ENCODE data around the gene CYB561D1. TPM values are rescaled to one million over a fixed set of nuclear protein-coding genes. Genes with fewer than 3 reads are reported as not detected.

CYB561D1 gene
- total and polyA plus RNA-seq, 9 of the 15 experiments (the other 6 are each of a cell fraction or from before 2014, with no cell fraction given) = 0.71 to 7.2 (median 3.5) TPM

DNA sequence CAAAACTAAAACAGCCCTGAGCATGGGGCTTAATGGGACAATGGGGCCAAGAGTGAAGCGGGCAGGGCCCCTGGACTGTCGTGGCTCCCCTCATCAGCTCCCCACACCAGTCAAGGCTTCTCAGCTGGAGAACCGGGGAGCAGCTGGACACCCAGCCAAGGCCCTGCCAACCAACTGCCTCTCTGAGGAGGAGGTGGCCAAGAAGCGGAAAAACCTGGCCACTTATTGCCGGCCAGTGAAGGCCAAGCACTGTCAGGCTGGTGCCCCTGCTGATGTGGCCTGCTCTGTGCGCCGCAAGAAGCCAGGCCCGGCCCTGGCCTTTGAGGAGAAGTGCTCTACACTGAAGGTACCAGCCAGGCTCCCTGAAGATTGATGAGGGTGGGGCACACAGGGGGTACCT, 2.5 kb upstream of the CYB561D1 start:
- no peaks in the 10 kb centered on the region; the same call in 1 of the 2 replicates for H4K20me1 ChIP-seq (replicated peaks; ENCODE audit: control insufficient read depth, insufficient read depth, low read length)
- BruUV-seq (replicated peaks) = no TSS peak
- no peak overlapping the region for H3K4me3 ChIP-seq
- peaks cover 58% of the 10 kb centered on the region; the same call in 2 of the 3 replicates for H3K36me3 ChIP-seq (ENCODE audit: control insufficient read depth, insufficient read depth, low read length)
- peak overlapping the region in 1 of 2 experiments; percentile 0; a peak in 2 of 4 replicates for H3K9ac ChIP-seq (ENCODE audit: insufficient read depth in 1 of 2, low read depth in 2 of 2, low read length in 2 of 2)
- H3K79me2 ChIP-seq (ENCODE audit: control insufficient read depth, insufficient read depth, low read length) = peaks cover 5% of the 10 kb centered on the region; the same call in 1 of the 3 replicates
- ATAC-seq (no peak), FAIRE-seq (no peak), DNase-seq (ENCODE audit: extremely low read depth in 1 of 4, low spot score in 3 of 4) (no peak)
- WGBS (ENCODE audit: insufficient coverage, low coverage, missing lambda C conversion rate) = 77% methylated on average over 8 of the region's 8 CpGs
- ChIA-PET CTCF (ENCODE audit: low intra/inter-chr PET ratio) (interaction anchor here (0.6 to 6.9 kb wide), 2 partner anchors 41 to 90 kb away, joined by 3 to 131 read pairs; no protein-coding TSS in a partner anchor), POLR2A (interaction anchor here (0.6 to 1.9 kb wide), 7 partner anchors 25 to 64 kb away, joined by 3 to 17 read pairs (median 3); no protein-coding TSS in a partner anchor)
- no peaks in the 10 kb centered on the region for H3K27me3 ChIP-seq (ENCODE audit: control insufficient read depth in 2 of 2, insufficient read depth in 2 of 2, low read length in 2 of 2)
- in situ Hi-C loops (cut with MboI) = no loop called here
- no peaks in the 10 kb centered on the region for H3K9me3 ChIP-seq (replicated peaks; ENCODE audit: control insufficient read depth, insufficient read depth, low read depth, low read length)
- no peak overlapping the region for H2AFZ ChIP-seq (ENCODE audit: low read depth, low read length)
- TF ChIP-seq BRD4 (IDR thresholded peaks at IDR 0.05) (no peak), YY1 (IDR thresholded peaks at IDR 0.05; ENCODE audit: borderline replicate concordance in 1 of 3, control insufficient read depth in 1 of 3, extremely low read depth in 1 of 3, insufficient read depth in 3 of 3, insufficient read length in 1 of 3, insufficient replicate concordance in 2 of 3, low read depth in 1 of 3, low read length in 2 of 3) (peak in 1 of 3 experiments; percentile 10), NR2C2 (CRISPR knock-in tag; IDR thresholded peaks at IDR 0.05) (0 out of 2 replicates have a peak, but pooled peaks have one; percentile 5), NR2C2 (tag; IDR thresholded peaks at IDR 0.05) (no peak)
- H3K4me1 ChIP-seq (replicated peaks in 1 of 2; ENCODE audit: control insufficient read depth in 2 of 2, insufficient read depth in 2 of 2, low read length in 2 of 2) = peaks cover 13 to 26% of the 10 kb centered on the region in 2 experiments; a peak in 4 of 5 replicates
- no peaks in the 10 kb centered on the region for H3K9me1 ChIP-seq (ENCODE audit: control insufficient read depth, insufficient read depth, low read length)
- intact Hi-C loops (cut with micrococcal nuclease) = loop anchor here (5.0 kb wide), 1 partner anchor 214 kb away; no protein-coding TSS in a partner anchor
- H3K27ac ChIP-seq (ENCODE audit: extremely low read depth, low read depth, low read length) = no peak overlapping the region
- H3K4me2 ChIP-seq (ENCODE audit: insufficient read depth, low read length) = no peak overlapping the region

Data from K562 (cell line).